DOHH2 (cell line): Measurements from ENCODE around the gene DSTN.

ENCODE experiments used
- H3F3A ChIP-seq: fragments of 200-600 bp; sonication (generic), shearing (Covaris generic); 2 replicates; pipeline ENCODE4 v1.6.0; 2016; ENCODE audit warnings: antibody characterized with exemption, mild to moderate bottlenecking; ENCODE audit not compliant: control insufficient read depth, insufficient read depth
- H3K27ac ChIP-seq: fragments of 200-600 bp; sonication (generic); 2 replicates; pipeline ENCODE4 v1.5.1; 2014; ENCODE audit warnings: low read depth, mild to moderate bottlenecking, low read length, moderate library complexity
- H3K27me3 ChIP-seq: fragments of 200-600 bp; sonication (generic); 2 replicates; pipeline ENCODE4 v1.6.1; 2014; ENCODE audit warnings: mild to moderate bottlenecking, low read length, mixed read lengths; ENCODE audit not compliant: control insufficient read depth
- H3K36me3 ChIP-seq: fragments of 200-600 bp; sonication (generic); 2 replicates; pipeline ENCODE4 v1.6.1; 2014; ENCODE audit warnings: mild to moderate bottlenecking, low read length, moderate library complexity, mixed read lengths; ENCODE audit not compliant: control insufficient read depth
- H3K4me1 ChIP-seq: fragments of 200-600 bp; sonication (generic); 2 replicates; pipeline ENCODE4 v1.6.1; 2014; ENCODE audit warnings: mild to moderate bottlenecking, low read length, mixed read lengths; ENCODE audit not compliant: control insufficient read depth
- H3K4me2 ChIP-seq: fragments of 200-600 bp; sonication (generic); 2 replicates; pipeline ENCODE4 v1.6.0; 2014; ENCODE audit warnings: mild to moderate bottlenecking, low read length, moderate library complexity
- H3K4me3 ChIP-seq: fragments of 200-600 bp; sonication (generic); 2 replicates; pipeline ENCODE4 v1.5.1; 2014; ENCODE audit warnings: mild to moderate bottlenecking, low read length, mixed read lengths
- H3K79me2 ChIP-seq: fragments of 200-600 bp; sonication (generic); 2 replicates; pipeline ENCODE4 v1.6.1; 2014; ENCODE audit warnings: mild to moderate bottlenecking, low read length, mixed read lengths; ENCODE audit not compliant: control insufficient read depth
- H3K9me2 ChIP-seq: fragments of 200-600 bp; sonication (generic); replicated peaks from 2 replicates; pipeline ENCODE4 v1.6.1; 2014; ENCODE audit warnings: mild to moderate bottlenecking, low read length, mixed read lengths; ENCODE audit not compliant: control insufficient read depth
- H3K9me3 ChIP-seq: fragments of 200-600 bp; sonication (generic); 2 replicates; pipeline ENCODE4 v1.6.1; 2014; ENCODE audit warnings: antibody characterized with exemption, low read length, mixed read lengths; ENCODE audit not compliant: control insufficient read depth, insufficient read depth
- H4K20me1 ChIP-seq: fragments of 200-600 bp; sonication (generic); 2 replicates; pipeline ENCODE4 v1.6.0; 2014; ENCODE audit warnings: low read depth, mild to moderate bottlenecking, antibody characterized with exemption, low read length, moderate library complexity; ENCODE audit not compliant: control insufficient read depth, insufficient read depth
- CTCF ChIP-seq: fragments of 200-600 bp; sonication (generic); IDR thresholded peaks from one replicate; pipeline ENCODE4 v1.5.1; 2014; ENCODE audit warnings: antibody characterized with exemption, mild to moderate bottlenecking, low read depth, low read length; ENCODE audit not compliant: poor library complexity, severe bottlenecking
- EZH2phosphoT487 ChIP-seq: fragments of 200-600 bp; sonication (generic); IDR thresholded peaks from 2 replicates; pipeline ENCODE4 v1.6.1; 2017; ENCODE audit warnings: borderline replicate concordance, mild to moderate bottlenecking, antibody characterized with exemption, low read length, moderate library complexity, mixed read lengths

DSTN gene

GRCh38 chr20:17529586-17529985, 40.3 kb upstream of the DSTN start:
- Histone ChIP-seq H4K20me1 (0 out of 2 replicates have a peak, but pooled peaks cover 2% of the 10 kb centered on the region), H3K9me2 (no peaks in the 10 kb centered on the region), H3K4me3 (no peak overlapping the region), H3K9me3 (no peaks in the 10 kb centered on the region), H3K79me2 (no peaks in the 10 kb centered on the region), H3F3A (no peaks in the 10 kb centered on the region), H3K27ac (no peak overlapping the region), H3K27me3 (peaks cover 22% of the 10 kb centered on the region), H3K4me1 (peaks cover 10% of the 10 kb centered on the region), H3K36me3 (no peaks in the 10 kb centered on the region), H3K4me2 (no peak overlapping the region)
- TF ChIP-seq EZH2phosphoT487 = no peak
- TF ChIP-seq CTCF = no peak

- Histone ChIP-seq H3K4me3 (no peak overlapping the region), H3K79me2 (no peaks in the 10 kb centered on the region), H3K4me2 (peak overlapping the region; percentile 56), H3K27ac (no peak overlapping the region), H4K20me1 (0 out of 2 replicates have a peak, but pooled peaks cover 2% of the 10 kb centered on the region), H3K9me3 (no peaks in the 10 kb centered on the region), H3F3A (no peaks in the 10 kb centered on the region), H3K36me3 (no peaks in the 10 kb centered on the region), H3K4me1 (peaks cover 10% of the 10 kb centered on the region), H3K9me2 (no peaks in the 10 kb centered on the region), H3K27me3 (peaks cover 21% of the 10 kb centered on the region)
- TF ChIP-seq CTCF (no peak), EZH2phosphoT487 (no peak)
Observed at GRCh38 chr20:17530153-17530552, 39.7 kb upstream of the DSTN start.

GRCh38 chr20:17530716-17531664, 38.9 kb upstream of the DSTN start, which contains the start of gene BFSP1:
BFSP1 (minus strand) TSS chr20:17531379; CDS start chr20:17531329, 50 bp downstream.
- Histone ChIP-seq H3K79me2 (no peaks in the 10 kb centered on the region), H3K9me3 (no peaks in the 10 kb centered on the region), H3K4me1 (peaks cover 10% of the 10 kb centered on the region), H3K4me2 (peak within 1 kb of the TSS; percentile 56), H4K20me1 (0 out of 2 replicates have a peak, but pooled peaks cover 2% of the 10 kb centered on the region), H3K36me3 (no peaks in the 10 kb centered on the region), H3K27me3 (peaks cover 21% of the 10 kb centered on the region), H3K27ac (no peak within 1 kb of the TSS), H3K4me3 (peak within 1 kb of the TSS; percentile 52), H3F3A (no peaks in the 10 kb centered on the region), H3K9me2 (no peaks in the 10 kb centered on the region)
- no peak for TF ChIP-seq CTCF
- TF ChIP-seq EZH2phosphoT487 = no peak
